ENCODE data around the gene DENND5B. TPM values are rescaled to one million over a fixed set of nuclear protein-coding genes. Genes with fewer than 3 reads are reported as not detected.
"Not testable (repeated sequence)": the region's sequence is repeated elsewhere in the genome, so short reads cannot be mapped to it uniquely, and the experiment has no call there.

The DENND5B gene
- polyA plus RNA-seq, 1 donor from 2014 or later = 30.7 TPM

DNA sequence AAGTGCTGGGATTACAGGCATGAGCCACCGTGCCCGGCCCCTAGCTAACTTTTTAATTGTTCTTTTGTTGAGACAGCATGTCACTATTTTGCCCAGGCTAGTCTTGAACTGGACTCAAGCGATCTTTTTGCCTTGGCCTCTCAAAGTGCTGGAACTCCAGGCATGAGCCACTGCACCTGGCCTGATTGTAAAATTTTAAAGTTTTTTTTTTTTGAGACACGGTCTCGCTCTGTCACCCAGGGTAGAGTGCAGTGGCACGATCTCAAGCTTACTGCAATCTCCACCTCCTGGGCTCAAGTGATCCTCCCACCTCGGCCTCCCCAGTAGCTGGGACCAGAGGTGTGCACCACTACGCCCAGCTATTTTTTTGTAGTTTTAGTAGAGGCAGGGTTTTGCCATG is 185.9 kb downstream of the DENND5B start:
- Mint-ChIP-seq H3K27me3 (no peaks in the 10 kb centered on the region), H3K27ac (peak overlapping the region in 1 of 3 donors; percentile 39), H3K4me1 (peaks cover 12 to 20% (median 14%) of the 10 kb centered on the region in 3 donors), H3K36me3 (peaks cover 16% of the 10 kb centered on the region), H3K4me3 (peak overlapping the region in 1 of 4 donors; percentile 66), H3K9me3 (peaks cover 0 to 3% (median 2%) of the 10 kb centered on the region in 3 donors)

DNA sequence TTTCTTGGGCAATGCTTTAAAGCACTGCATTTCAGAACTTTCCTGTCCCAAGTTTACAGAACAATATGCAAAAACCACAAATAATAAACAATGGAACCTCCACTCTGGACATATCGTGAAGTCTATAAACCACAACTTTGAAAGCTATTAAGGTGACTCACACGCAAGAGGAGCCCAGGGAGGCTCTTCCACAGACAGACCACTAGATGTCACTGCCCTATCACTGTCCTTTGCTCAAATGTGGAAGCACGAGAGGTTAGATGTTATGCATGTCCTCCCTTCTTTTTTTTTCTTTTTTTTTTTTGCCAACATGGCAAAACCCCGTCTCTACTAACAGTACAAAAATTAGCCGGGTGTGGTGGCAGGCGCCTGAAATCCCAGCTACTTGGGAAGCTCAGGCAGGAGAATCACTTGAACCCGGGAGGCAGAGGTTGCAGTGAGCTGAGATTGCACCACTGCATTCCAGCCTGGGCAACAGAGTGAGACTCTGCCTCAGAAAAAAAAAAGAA is 187.8 kb downstream of the DENND5B start:
- peak overlapping the region in 3 of 4 donors; percentile 41 to 92 (median 59) for H3K4me3 Mint-ChIP-seq
- H3K27ac Mint-ChIP-seq = peak overlapping the region; percentile 1 to 81 (median 26)
- not testable (repeated sequence) for H3K9me3 Mint-ChIP-seq, H3K27me3 Mint-ChIP-seq
- peaks cover 12 to 19% (median 14%) of the 10 kb centered on the region in 3 donors for H3K4me1 Mint-ChIP-seq
- peaks cover 20% of the 10 kb centered on the region for H3K36me3 Mint-ChIP-seq

DNA sequence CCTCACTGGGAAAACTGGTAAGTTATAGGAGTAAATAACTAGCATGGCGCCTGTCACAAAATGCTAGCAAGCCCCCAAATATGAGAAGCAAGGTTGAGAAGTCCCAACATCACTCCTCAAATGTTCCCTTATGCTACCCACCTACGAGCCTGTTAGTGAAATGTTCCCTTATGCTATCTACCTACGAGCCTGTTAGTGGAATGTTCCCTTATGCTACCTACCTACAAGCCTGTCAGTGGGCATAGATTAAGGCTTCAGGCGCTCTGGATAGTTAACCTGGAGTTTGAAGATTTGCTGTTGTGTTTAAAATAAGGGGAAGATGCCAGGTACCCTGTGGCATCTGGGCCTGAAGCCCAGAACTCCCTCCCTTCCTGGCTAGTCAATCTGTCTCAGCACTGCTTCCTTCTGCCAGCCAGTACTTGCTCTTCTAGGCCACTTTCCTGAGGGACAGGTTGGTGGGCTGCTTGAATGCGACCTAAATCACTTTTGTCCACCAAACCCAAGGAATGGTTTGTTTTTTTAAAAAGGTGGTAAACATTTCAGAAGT is 197.9 kb downstream of the DENND5B start:
- no peak overlapping the region for H3K4me3 Mint-ChIP-seq
- no peaks in the 10 kb centered on the region for H3K27me3 Mint-ChIP-seq
- no peaks in the 10 kb centered on the region for H3K4me1 Mint-ChIP-seq
- H3K9me3 Mint-ChIP-seq = no peaks in the 10 kb centered on the region
- peak overlapping the region in 1 of 3 donors; percentile 39 for H3K27ac Mint-ChIP-seq
- H3K36me3 Mint-ChIP-seq = peaks cover 15% of the 10 kb centered on the region

DNA sequence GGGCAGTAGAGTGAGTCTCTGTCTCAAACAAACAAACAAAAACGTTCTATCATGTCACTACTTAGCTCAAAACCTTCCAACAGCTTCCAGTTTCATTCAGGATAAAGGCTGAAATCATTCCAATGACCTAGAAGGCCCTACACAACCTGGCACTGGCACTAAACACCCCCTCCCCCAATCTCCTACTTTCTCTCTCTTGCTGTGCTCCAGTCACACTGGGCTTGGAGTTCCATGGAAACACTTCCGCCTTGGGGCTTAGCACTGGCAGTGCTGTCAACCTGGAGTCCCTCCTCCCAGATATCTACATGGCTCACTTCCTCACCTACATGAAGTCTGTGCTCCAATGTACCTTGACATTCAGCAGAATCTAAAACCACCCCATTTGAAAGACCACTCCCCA is 199.9 kb downstream of the DENND5B start:
- Mint-ChIP-seq H3K4me3 (no peak overlapping the region), H3K27me3 (no peaks in the 10 kb centered on the region), H3K36me3 (peaks cover 14% of the 10 kb centered on the region), H3K27ac (peak overlapping the region in 1 of 3 donors; percentile 67), H3K4me1 (no peaks in the 10 kb centered on the region), H3K9me3 (peaks cover 0 to 2% (median 0%) of the 10 kb centered on the region in 3 donors)

DNA sequence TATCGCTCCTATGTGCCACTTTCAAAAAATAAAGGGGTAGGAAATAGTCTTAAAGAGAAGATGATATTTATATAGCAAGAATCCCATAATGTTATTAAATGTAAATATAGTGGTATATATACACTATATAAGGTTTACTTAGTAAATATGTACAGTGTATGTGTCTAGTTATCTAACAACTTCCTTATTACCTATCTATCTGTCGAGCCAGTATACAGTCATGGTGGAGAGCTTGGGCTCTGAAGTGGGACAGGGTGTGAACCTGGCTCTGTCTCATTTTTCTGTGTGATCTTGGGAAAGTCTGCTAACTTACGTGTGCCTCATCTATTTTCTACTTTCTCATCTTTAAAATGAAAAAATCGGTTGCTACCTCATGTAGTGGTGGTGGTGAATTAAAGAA is 202.2 kb downstream of the DENND5B start:
- no peaks in the 10 kb centered on the region for H3K4me1 Mint-ChIP-seq
- H3K4me3 Mint-ChIP-seq = no peak overlapping the region
- no peaks in the 10 kb centered on the region for H3K27me3 Mint-ChIP-seq
- H3K27ac Mint-ChIP-seq = no peak overlapping the region
- H3K36me3 Mint-ChIP-seq = peaks cover 13% of the 10 kb centered on the region
- peaks cover 0 to 2% (median 0%) of the 10 kb centered on the region in 3 donors for H3K9me3 Mint-ChIP-seq

GRCh38 chr12:31387466-31387865 is 203.5 kb downstream of the DENND5B start:
- H3K9me3 Mint-ChIP-seq = peaks cover 0 to 2% (median 0%) of the 10 kb centered on the region in 3 donors
- H3K4me3 Mint-ChIP-seq = no peak overlapping the region
- H3K36me3 Mint-ChIP-seq = peaks cover 11% of the 10 kb centered on the region

DNA sequence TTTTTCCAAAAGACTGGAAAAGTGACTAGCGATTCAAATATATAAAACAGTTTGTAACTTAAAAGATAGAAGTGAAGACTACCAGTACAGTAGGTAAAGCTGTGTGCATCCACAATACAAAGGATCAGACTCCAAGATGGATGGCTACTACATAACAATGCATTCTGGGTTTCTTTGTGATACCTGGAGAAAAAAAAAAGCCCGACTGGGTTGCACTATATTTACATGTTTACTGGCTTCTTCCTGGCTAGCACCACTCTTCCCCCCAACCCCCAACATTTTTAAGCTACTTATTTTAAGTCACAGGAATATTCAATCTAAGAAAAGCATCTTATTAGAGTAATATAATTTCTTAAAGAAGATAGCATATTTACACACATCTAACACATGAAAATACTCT is 203.9 kb downstream of the DENND5B start:
- H3K27me3 Mint-ChIP-seq = no peaks in the 10 kb centered on the region
- H3K9me3 Mint-ChIP-seq = peaks cover 0 to 3% (median under 1%) of the 10 kb centered on the region in 3 donors
- H3K4me1 Mint-ChIP-seq = no peaks in the 10 kb centered on the region
- no peak overlapping the region for H3K4me3 Mint-ChIP-seq
- peaks cover 8% of the 10 kb centered on the region for H3K36me3 Mint-ChIP-seq
- H3K27ac Mint-ChIP-seq = no peak overlapping the region

More at GRCh38 chr12:31387466-31387865, 203.5 kb downstream of the DENND5B start:
- Mint-ChIP-seq H3K4me1 (no peaks in the 10 kb centered on the region), H3K27ac (no peak overlapping the region), H3K27me3 (no peaks in the 10 kb centered on the region)

GRCh38 chr12:31386364-31386777 is 204.6 kb downstream of the DENND5B start:
- Mint-ChIP-seq H3K27ac (no peak overlapping the region), H3K9me3 (peaks cover 0 to 4% (median 2%) of the 10 kb centered on the region in 3 donors), H3K27me3 (no peaks in the 10 kb centered on the region), H3K36me3 (peaks cover 11% of the 10 kb centered on the region), H3K4me3 (no peak overlapping the region), H3K4me1 (no peaks in the 10 kb centered on the region)

- H3K4me1 Mint-ChIP-seq = not testable (repeated sequence)
These were observed 213.7 kb downstream of the DENND5B start for GRCh38 chr12:31377210-31377609.

GRCh38 chr12:31375422-31375821 is 215.5 kb downstream of the DENND5B start:
- not testable (repeated sequence) for H3K27me3 Mint-ChIP-seq, H3K36me3 Mint-ChIP-seq, H3K27ac Mint-ChIP-seq, H3K4me1 Mint-ChIP-seq, H3K9me3 Mint-ChIP-seq
- H3K4me3 Mint-ChIP-seq = peak overlapping the region in 1 of 4 donors; percentile 54

More at GRCh38 chr12:31377210-31377609, 213.7 kb downstream of the DENND5B start:
- H3K4me3 Mint-ChIP-seq, H3K9me3 Mint-ChIP-seq, H3K36me3 Mint-ChIP-seq, H3K27me3 Mint-ChIP-seq, H3K27ac Mint-ChIP-seq: not testable (repeated sequence)

DNA sequence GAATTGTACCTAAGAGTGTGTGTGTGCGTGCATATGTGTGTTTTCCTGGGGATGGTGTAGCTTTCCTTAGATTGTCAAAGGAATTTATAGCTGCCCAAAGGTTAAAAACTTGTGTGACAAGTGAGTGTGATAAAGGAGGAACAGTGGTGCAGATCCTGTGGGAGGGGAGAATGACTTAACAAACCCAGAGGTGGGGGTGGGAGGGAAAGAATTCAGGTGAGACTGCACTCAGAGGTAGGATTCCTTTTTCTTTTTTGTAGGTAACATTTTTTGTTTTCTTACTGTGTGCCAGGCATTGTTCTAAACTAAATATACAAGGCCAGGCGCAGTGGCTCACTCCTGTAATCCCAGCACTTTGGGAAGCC is 219.7 kb downstream of the DENND5B start:
- Mint-ChIP-seq H3K27me3 (no peaks in the 10 kb centered on the region), H3K36me3 (no peaks in the 10 kb centered on the region), H3K27ac (no peak overlapping the region), H3K4me3 (no peak overlapping the region), H3K4me1 (peaks cover 2 to 12% (median 3%) of the 10 kb centered on the region in 3 donors), H3K9me3 (no peaks in the 10 kb centered on the region)

DNA sequence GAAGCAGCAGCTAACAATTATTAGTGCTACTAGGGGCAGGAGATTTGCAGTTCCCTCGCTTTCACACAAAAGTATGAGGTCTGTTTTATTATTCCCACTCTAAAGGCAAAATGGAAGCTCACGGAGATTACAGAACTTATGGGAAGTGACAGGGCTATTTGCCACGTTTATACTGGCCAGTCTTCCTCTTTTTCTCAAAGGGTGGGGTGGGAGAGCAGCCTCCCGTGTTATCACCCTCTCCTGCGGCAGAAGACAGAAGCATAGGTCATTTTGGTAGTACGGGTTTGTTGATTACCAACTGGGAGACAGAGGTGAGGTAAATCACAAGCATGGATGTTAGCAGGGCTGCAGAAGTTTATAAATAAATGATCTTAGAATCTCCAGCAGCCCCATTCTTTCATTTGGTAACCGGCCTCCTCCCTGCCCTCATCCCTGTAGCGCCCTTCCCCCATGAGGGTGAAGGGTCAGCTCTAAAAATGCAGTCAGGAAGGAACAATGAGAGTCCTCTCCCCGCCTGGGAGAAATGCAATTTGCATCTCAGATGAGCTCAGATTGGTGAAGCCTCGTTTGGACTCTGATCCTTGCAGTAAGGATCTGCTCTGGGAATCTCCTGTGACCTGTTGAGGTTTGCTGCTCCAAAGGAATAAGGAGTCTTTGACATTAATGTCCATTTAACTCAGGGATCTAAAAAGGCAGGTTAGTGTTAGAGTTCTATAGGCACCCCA is 220.2 kb downstream of the DENND5B start:
- H3K4me3 Mint-ChIP-seq = no peak overlapping the region
- no peaks in the 10 kb centered on the region for H3K9me3 Mint-ChIP-seq
- peaks cover 2 to 12% (median 3%) of the 10 kb centered on the region in 3 donors for H3K4me1 Mint-ChIP-seq
- no peaks in the 10 kb centered on the region for H3K36me3 Mint-ChIP-seq
- H3K27me3 Mint-ChIP-seq = no peaks in the 10 kb centered on the region
- H3K27ac Mint-ChIP-seq = no peak overlapping the region

DNA sequence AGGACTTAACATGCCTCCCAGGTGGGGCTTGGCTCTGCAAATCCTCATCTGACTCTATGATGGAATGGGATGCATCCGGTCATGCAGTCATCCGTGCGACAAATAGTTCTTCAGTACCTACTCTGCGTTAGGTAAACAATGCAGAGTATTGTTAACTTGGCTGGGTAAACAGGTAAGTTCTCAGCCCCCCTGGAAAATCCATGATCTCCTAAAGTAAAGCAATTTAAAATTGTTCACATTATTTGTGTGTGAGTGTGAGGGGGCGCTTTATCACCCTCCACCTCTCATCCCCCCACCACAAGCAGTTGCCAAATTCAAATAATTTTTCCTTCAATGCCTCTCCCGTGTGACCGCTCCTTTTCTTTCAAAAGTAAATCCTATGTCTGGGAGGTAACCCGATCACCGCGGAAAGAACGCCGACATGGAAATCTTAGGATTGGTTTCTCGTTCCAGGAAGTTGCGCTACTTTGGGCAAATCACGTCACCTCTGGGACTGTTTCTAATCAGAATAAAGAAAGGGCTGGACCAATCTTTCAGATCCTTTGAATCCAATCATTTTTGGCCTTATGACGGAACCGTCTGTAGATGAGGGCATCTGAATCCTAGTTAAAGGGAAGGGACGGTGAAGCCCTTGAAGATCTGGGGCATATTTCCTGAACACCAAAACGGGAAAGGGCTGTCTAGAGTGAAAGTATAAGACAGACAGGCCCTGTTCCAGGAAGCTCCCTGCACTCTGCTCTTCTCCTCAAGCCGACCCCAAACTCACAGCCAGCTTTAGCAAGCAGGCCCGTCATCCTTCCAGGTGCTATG is 221.0 kb downstream of the DENND5B start:
- Mint-ChIP-seq H3K4me1 (peaks cover 2 to 12% (median 4%) of the 10 kb centered on the region in 3 donors), H3K9me3 (no peaks in the 10 kb centered on the region), H3K27me3 (no peaks in the 10 kb centered on the region), H3K36me3 (no peaks in the 10 kb centered on the region), H3K27ac (no peak overlapping the region), H3K4me3 (no peak overlapping the region)

DNA sequence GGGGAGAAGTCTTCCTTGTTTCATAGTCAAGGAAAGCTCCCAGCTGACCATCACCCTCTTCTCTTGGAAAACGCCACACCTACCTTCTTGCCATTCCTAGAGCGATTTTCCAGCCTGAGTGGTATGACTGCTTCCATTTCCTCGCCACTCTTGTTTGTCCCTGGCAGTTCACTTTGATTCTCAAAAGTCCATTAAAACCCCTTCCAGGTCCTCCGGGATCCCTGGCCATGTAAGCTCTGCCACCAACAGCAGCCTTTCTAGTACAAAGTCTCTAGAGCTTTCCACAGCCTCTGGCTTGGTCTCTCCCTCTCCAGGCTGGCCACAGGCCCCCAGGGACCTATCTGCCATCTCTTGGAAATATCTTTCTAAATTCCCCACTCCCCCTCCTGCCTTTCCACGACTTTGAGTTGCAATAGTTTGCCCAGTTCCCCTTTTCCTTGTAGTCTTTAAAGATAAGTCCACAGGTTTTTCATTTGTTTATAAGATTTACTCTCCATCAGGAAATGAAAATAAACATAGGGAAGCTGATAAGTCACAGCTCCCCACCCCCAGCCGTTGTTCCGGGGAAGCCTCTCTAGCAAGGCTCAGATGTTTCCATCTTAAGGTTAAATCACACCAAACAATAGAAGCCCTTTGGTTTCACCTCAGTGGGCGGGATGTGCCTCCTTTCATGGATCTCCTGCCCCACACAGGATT is 222.1 kb downstream of the DENND5B start:
- H3K36me3 Mint-ChIP-seq = no peaks in the 10 kb centered on the region
- H3K27ac Mint-ChIP-seq = no peak overlapping the region
- peaks cover 4 to 12% (median 5%) of the 10 kb centered on the region in 3 donors for H3K4me1 Mint-ChIP-seq
- H3K4me3 Mint-ChIP-seq = no peak overlapping the region
- no peaks in the 10 kb centered on the region for H3K9me3 Mint-ChIP-seq
- H3K27me3 Mint-ChIP-seq = no peaks in the 10 kb centered on the region
